Amniotic stem cell (primary cell): Measurements from ENCODE around the gene CFAP58.
A peak's percentile ranks its signal among the peaks of the same experiment; 100 is the strongest.

Experiments
- DNase-seq: peaks from one replicate; lab custom pipeline; 2025; lab: John Stamatoyannopoulos, UW

CFAP58 gene

GRCh38 chr10:104334561-104334960 is 19.1 kb upstream of the CFAP58 start:
- DNase-seq, result no peak

GRCh38 chr10:104334965-104335650 is 18.5 kb upstream of the CFAP58 start:
- no peak for DNase-seq

GRCh38 chr10:104336821-104337467 is 16.7 kb upstream of the CFAP58 start:
- DNase-seq, result no peak

- DNase-seq, result no peak
Measured at GRCh38 chr10:104337521-104337984, 16.1 kb upstream of the CFAP58 start.

GRCh38 chr10:104337985-104338735 is 15.5 kb upstream of the CFAP58 start, which contains the start of gene ITPRIP:
ITPRIP (minus strand) TSS chr10:104338465; CDS start chr10:104316051, 22,414 bp downstream.
- DNase-seq, result peak; percentile 67

GRCh38 chr10:104339469-104340110 is 14.0 kb upstream of the CFAP58 start:
- peak; percentile 43 for DNase-seq

- no peak for DNase-seq
Measured at GRCh38 chr10:104340111-104340526, 13.5 kb upstream of the CFAP58 start.

- DNase-seq, result no peak
Measured at GRCh38 chr10:104340641-104341040, 13.0 kb upstream of the CFAP58 start.

- DNase-seq, result no peak
Measured at GRCh38 chr10:104342941-104343411, 10.7 kb upstream of the CFAP58 start.

- DNase-seq, result no peak
Measured at GRCh38 chr10:104344219-104344618, 9.4 kb upstream of the CFAP58 start.

GRCh38 chr10:104345515-104345914 is 8.1 kb upstream of the CFAP58 start:
- no peak for DNase-seq

GRCh38 chr10:104345941-104346340 is 7.7 kb upstream of the CFAP58 start:
- DNase-seq, result no peak

GRCh38 chr10:104347295-104348045 is 6.2 kb upstream of the CFAP58 start:
- no peak for DNase-seq

- DNase-seq, result no peak
Measured at GRCh38 chr10:104348601-104349000, 5.0 kb upstream of the CFAP58 start.

GRCh38 chr10:104349623-104350126 is 4.0 kb upstream of the CFAP58 start:
- no peak for DNase-seq

GRCh38 chr10:104350127-104350635 is 3.5 kb upstream of the CFAP58 start:
- DNase-seq, result peak; percentile 44

- DNase-seq, result no peak
Measured at GRCh38 chr10:104351061-104351702, 2.5 kb upstream of the CFAP58 start.

- DNase-seq, result no peak
Measured at GRCh38 chr10:104351919-104352318, 1.7 kb upstream of the CFAP58 start.

- no peak for DNase-seq
Measured at GRCh38 chr10:104359811-104360210, 6.2 kb downstream of the CFAP58 start.

- no peak for DNase-seq
Measured at GRCh38 chr10:104367904-104368303, 14.3 kb downstream of the CFAP58 start.
